GM12874 (cell line): ENCODE measurements around the gene CLASP2.

ENCODE experiments used
- TF ChIP-seq, protein P1 (sequence below): IDR thresholded peaks from 2 replicates; pipeline ENCODE4 v1.5.1; 2011; ENCODE audit warnings: low read depth, mild to moderate bottlenecking, control low read depth, low read length, moderate library complexity; ENCODE audit not compliant: insufficient read depth

CLASP2 gene

DNA sequence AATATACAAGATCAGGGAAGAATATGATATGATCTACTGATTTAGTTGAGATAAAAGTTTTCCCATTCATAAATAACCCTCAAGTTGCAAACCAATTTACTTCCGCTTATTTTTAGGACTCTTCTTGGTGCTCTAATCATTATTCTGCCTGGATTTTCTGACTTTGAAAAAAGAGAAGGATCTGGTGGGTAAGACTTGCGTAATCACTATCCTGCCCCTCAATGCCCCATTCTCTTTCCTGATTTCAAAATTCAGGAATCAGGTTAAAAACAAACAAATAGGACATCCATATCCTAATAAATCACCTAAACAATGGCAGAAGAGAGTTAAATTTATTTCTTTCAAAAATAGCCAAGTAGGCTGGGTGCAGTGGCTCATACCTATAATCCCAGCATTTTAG is 127.5 kb downstream of the CLASP2 start:
- TF ChIP-seq, protein P1, sequence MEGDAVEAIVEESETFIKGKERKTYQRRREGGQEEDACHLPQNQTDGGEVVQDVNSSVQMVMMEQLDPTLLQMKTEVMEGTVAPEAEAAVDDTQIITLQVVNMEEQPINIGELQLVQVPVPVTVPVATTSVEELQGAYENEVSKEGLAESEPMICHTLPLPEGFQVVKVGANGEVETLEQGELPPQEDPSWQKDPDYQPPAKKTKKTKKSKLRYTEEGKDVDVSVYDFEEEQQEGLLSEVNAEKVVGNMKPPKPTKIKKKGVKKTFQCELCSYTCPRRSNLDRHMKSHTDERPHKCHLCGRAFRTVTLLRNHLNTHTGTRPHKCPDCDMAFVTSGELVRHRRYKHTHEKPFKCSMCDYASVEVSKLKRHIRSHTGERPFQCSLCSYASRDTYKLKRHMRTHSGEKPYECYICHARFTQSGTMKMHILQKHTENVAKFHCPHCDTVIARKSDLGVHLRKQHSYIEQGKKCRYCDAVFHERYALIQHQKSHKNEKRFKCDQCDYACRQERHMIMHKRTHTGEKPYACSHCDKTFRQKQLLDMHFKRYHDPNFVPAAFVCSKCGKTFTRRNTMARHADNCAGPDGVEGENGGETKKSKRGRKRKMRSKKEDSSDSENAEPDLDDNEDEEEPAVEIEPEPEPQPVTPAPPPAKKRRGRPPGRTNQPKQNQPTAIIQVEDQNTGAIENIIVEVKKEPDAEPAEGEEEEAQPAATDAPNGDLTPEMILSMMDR = no peak

DNA sequence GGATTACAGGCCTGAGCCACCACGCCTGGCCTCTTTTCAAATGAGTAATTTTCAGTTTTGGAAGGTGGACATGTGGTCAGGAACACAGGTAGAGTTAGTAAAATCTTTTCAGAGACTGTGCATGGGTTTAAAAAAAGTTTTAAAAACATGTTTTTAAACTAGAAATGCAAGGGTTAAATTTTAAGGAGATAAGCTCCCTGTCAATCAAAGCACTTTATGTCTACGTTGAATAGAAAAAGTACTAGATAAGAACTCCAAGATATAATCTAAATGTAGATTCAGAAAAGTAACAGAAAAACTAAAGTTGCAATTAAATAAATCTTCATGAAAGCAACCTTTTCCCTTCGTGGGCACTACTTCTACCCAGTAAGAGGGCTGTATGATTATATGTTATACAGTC is 131.7 kb downstream of the CLASP2 start:
- TF ChIP-seq, protein P1 = no peak

DNA sequence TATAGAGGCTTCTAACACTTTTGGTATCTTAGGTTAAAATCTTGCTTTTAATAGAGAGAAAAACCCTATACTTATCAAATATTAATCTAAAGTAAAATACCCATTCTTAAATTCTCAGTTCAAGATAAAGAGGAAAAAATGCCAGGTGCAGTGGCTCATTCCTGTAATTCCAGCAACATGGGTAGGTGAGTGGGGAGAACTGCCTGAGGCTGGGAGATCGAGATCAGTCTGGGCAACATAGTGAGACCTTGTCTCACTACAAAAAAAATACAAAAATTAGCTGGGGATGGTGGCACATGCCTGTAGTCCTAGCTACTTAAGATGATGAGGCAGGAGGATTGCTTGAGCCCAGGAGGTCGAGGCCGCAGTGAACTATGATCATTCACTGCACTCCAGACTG is 135.8 kb downstream of the CLASP2 start:
- TF ChIP-seq, protein P1 = no peak

DNA sequence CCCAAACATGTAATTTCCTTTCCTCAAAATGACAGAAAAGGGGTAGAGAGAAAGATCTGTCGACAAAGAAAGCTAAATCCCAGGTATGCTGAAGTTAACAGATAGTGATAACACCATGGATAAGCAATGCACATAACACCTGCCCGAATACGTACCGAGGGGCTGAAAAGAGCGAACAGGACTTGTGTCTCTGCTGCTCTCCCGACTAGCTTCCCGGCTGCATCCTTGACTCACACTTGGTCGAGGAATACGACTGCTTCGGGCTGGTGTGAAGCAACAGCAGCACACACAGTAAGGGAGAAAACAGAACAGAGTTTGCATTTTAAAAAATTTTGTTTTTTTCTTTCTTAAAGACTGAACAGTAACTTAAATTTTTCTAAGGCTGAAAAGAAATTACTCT is 136.4 kb downstream of the CLASP2 start:
- TF ChIP-seq, protein P1 = no peak

DNA sequence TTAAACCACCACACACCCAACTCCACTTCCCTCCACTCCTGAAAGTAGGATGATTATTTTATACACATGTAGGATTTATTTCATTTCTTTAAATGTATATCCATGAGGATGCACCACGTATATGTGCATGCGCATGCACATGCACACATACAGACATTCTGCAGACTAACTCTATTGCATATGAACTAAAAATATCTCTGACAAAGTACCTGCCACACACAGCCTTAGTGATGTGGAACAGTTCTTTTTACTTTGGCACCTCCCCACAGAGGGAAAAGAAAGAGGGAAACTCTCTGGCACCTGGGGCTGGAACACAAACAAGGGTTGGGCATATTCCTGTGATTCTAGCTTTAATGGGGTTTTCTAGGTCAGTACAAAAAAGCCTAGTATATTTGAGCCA is 138.2 kb downstream of the CLASP2 start:
- TF ChIP-seq, protein P1 = no peak

DNA sequence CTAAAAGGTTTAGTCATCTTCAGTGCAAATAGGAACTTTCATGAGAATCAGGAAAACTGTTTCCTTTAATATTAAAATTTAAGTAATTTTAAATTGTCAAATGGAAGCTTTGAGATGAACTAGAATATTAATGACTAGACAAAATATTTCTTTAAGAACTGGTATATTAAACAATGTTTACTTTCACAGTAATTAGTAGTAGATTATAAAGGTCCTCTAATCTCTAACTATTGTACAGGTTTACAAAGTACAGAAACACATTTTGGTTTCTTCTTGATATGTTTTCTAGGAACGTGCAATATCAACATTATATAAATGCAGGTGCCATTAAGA is 138.9 kb downstream of the CLASP2 start:
- TF ChIP-seq, protein P1 = no peak

DNA sequence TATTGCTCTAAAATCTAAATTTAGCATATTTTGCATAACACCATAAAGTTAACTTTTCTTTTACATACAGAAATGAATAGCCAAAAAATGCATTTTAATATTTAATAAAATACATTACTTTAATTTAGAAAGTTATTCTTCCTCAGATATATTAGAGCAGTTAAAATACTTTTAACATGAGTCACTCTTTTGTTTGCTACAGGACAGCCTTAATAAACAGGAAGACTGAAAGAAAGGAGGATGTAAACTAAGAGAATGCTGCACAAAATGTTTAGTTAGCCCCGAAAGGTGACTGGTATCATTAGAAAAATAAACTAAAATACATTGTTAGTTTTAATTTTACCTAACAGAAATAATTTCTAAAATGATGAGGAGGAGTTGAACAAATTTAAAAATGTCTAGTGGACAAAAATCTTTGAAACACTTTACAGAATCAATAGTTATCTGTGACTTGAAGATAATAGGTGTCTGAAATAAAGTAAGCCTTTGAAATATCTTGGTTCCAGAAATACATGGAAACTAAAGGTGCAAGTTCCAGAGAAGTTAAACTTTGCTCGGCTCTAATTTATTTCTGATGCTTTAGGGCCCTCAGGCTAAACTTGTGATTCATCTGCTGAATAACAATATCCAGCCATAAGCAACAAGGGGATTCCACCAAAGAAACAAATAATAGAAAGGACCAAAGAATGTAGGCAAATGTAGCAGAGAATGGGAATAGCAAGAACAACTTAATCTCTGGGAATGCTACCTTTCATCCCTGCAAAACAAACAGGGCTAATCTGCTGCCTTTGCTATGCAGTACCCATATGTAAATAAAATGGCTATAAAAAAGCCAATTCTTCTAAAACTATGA is 139.5 kb downstream of the CLASP2 start:
- TF ChIP-seq, protein P1 = no peak
